Measurements from ENCODE around the gene CDC5L.

GRCh38 chr6:44473393-44474189 lies 86.1 kb downstream of the CDC5L start:
- TF ChIP-seq CTCF (IDR thresholded peaks at IDR 0.05) (no peak), POLR2A (IDR thresholded peaks at IDR 0.05) (no peak)
